Hematopoietic multipotent progenitor cell treated with erythropoietin and hydrocortisone succinate and interleukin-3 and kit ligand, for 17 days (in vitro differentiated cells): ENCODE data around the gene NPEPL1.

Source experiments
- DNase-seq: peaks from one replicate; pipeline ENCODE4 v3.0.0-alpha.2; 2015; ENCODE audit warnings: low spot score

NPEPL1 gene

DNA sequence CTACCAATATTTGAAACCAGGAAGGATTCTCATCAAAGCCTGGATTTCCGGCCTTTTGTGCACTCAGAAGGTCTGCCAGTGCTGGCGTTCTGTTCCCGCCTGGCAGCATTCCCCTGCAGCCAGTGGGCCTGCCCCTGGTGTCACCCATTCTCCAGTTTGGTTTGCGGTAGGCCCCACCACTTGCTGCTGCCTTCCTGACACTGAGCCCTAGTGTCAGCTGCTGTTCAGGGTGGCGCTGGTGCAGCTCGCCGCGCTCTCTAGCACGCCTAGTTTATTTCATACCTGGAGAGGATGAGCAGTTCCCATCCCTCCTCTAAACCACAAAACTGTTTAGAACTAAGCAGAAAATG, 9.5 kb downstream of the NPEPL1 start:
- no peak for DNase-seq

DNA sequence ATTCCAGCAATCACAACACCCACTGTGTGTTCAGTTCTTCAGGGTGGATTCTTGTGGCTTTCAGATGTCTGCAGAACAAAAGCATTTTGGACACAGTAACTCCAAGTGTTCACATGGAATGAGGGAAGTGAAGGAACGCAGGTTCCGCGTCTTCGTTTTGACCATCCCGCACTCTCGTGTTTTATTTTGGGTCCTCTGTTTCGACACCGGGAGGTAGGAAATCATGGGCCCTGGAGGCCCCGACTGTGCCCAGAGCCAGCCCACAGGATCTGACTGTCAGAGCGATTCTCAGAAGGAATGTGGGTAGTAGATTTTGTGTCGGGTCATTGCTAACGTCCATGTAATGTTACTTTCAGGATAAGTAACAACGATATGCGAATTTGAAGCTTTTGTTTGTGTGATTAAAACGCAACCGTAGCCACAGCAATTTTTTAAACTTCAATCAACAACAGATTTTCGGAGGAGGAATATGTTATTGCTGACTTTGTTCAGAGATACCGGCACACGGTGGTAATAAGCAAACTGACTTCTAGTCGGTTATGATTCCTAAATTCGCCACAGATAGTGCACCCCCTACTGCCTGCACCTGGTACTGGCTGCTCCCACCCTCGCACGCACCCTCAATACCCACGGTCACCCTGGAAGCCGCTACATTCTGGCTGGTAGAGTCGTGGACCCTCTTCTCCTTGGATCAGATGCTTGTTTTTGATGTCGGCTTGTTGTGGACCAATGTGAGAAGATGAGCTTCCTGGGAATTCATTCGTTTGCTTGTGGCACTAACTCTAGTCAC, 10.5 kb downstream of the NPEPL1 start:
- peak; percentile 11 for DNase-seq

DNA sequence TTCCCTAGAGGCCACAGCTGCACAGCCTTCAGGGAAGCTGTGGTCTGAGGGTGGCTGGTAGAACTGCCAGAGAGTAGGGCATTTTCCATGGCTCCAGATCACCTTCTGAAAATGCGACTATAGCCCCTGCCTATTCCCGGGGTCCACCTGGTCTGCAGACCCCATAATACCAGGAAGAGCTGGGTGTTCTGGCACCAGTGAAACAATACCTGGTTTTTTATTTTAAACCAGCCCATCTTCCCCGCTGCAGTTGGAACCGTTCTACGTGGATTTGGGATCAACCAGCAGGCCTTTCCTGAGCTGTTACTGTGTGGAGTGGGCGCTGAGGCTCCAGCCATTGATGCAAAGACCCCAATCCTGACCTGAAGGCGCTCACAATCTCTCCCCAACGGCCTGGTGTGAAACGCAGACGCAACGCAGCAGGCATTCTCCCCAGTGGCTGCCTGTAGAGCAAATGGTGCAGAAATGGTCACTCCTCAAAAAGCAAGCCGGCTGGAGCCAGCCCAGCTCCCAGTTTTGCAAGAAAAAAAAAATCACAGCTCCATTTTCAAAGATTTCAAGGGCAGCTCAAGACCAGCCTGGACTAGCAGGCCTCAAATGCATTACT, 11.3 kb downstream of the NPEPL1 start:
- DNase-seq, result no peak

DNA sequence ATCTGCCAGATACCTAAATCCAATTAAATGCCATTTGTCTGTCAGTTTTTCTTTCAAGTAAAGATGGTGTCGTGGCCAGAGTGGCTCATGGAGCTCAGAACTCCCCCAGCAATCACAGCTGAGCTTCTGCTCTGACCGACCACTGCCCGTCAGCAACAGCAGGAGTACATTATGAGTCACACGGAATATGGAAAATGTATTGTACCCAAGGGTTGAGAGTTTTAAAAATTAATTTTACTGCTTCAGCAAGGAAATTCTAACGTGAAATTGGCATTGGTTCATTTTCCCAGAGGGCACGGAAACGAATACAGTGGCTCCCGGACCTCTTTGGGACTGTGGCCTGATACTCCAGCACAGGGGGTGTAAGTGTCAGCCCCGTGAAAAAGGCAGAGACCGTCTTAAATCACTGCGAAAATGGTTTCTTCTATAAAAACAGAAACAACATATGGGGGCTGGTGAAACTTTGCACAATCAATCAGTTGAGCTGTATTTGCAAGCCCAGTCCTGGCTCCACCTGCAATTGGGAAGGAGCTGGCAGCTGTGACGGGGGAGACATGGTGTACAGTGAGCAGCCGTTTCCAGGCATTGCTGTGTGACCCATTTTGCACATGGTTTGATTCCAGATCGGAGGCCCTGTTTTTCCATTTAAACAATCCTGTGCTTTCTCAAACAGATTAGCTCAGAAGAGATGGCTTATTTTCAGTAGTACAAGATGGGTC, 12.8 kb downstream of the NPEPL1 start:
- no peak for DNase-seq

- no peak for DNase-seq
Measured at GRCh38 chr20:58706150-58706892, 13.7 kb downstream of the NPEPL1 start.

GRCh38 chr20:58706975-58707681, 14.5 kb downstream of the NPEPL1 start:
- no peak for DNase-seq

GRCh38 chr20:58707770-58708169, 15.2 kb downstream of the NPEPL1 start:
- no peak for DNase-seq

- DNase-seq, result no peak
Measured at GRCh38 chr20:58708246-58708931, 15.8 kb downstream of the NPEPL1 start.

DNA sequence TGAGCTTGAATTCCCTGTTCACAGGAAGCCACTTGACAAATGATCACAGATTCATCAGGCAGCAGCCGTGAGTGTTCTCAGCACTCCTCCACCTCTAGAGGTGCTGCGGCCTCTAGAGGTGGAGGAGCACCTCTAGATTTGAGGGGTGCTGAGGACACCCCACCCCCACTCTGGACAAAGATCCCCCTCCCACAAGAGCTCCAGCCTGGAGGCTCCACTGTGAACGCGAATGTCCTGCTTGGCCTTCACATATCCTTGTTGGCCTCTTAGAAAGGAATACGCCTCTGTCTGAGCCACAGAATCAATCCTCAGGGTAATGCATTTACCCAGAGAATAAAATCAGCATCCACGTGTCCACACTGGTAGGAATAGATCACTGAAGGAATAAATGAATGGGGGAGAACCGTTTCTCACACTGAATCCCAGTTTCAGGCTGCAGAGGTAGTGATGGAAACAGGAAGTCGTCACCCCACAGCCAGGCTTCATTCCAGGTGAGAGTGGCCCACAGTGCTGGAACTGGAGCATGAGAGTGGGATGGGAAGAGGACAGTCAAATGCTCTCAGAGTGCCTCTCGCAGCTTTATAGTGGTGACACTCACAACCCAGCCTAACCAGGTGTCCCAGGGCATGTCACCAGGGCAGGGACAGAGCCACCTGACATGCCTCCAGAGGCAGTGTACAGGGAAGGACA, 16.6 kb downstream of the NPEPL1 start:
- no peak for DNase-seq

DNA sequence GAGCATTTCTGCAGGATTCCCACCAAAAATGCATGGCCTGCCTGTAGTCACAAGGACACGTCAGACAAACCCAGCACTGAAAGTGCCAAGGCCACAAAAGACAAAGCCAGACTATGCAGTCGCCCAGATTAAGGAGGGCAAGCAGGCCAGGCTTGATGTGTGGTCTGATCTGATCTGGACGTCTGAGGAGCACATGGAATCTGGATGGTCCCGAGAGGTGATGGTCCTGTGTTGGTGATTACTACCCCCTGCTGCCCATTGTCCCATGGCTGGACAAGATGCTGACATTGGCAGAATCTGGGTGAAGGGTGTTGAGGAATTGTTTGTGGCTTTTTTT, 17.1 kb downstream of the NPEPL1 start:
- no peak for DNase-seq

- no peak for DNase-seq
Measured at GRCh38 chr20:58710481-58711265, 18.1 kb downstream of the NPEPL1 start.

- DNase-seq, result no peak
Measured at GRCh38 chr20:58711266-58712051, 18.9 kb downstream of the NPEPL1 start.

DNA sequence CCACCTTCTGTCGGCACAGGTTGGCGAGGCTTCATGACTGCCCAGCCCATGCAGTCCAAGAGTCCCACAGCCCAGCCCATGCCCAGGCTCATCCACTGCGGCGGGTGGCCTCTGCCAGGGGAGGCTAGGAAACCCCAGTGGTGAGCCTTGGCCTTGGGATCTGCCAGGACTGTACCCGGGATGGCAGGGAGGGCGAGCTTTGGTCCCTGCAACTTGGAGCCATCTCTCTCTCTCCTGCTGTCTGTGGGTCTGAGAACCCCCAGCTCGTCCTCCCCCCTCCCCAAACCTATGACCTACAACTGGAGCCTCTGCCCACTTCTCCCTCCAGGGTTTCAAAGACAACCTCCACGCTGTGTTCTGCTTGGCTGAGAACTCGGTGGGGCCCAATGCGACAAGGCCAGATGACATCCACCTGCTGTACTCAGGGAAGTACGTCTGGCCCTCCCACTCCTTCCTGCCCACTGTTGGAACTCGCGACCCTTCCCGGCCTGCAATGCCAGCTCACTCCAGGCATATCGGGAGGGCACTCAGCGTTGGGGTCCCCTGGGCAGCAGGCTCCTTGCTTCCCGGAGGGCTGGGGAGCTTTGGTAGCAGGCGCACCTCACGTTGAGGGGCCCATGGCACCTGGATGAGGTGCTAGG, 19.7 kb downstream of the NPEPL1 start:
- no peak for DNase-seq

DNA sequence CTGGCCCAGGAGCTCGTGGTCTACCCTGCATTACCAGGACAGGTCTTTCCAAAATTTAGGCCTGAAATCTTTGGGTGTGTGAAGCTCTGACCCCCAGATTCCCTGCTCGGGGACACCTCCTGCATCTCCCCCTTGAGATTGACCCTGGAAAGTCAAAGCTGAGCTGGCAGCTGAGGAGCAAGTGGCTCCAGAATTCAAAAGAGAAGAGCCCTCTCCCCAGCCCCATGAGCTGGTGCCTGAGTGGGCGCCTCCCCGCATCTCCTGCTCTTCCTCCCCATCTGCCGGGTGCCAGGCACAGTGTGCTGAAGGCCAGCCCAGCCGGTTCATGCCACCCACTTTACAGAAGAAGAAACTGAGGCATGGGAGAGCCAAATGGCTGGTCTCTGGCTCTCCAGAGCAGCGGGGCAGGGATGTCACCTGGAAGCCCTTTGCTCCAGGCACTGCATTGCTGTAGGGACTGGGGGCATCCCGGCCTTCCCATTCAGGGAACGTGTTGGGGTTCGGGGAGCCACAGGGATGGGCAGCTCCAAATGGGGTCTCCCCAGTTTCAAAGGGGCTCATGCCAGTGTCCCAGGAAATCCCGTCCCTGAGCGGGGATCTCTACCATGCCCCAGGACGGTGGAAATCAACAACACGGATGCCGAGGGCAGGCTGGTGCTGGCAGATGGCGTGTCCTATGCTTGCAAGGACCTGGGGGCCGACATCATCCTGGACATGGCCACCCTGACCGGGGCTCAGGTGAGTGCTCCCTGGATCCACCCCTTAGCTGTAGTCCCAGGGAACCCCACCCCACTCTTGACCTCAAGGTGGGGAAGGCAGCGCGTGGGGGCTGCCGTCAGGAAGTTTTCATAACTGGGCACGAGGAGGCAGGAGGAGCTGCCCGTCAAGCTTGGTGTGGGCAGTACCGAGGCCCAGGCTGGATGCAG, 20.5 kb downstream of the NPEPL1 start:
- DNase-seq, result no peak

- DNase-seq, result no peak
Measured at GRCh38 chr20:58713801-58714339, 21.3 kb downstream of the NPEPL1 start.

DNA sequence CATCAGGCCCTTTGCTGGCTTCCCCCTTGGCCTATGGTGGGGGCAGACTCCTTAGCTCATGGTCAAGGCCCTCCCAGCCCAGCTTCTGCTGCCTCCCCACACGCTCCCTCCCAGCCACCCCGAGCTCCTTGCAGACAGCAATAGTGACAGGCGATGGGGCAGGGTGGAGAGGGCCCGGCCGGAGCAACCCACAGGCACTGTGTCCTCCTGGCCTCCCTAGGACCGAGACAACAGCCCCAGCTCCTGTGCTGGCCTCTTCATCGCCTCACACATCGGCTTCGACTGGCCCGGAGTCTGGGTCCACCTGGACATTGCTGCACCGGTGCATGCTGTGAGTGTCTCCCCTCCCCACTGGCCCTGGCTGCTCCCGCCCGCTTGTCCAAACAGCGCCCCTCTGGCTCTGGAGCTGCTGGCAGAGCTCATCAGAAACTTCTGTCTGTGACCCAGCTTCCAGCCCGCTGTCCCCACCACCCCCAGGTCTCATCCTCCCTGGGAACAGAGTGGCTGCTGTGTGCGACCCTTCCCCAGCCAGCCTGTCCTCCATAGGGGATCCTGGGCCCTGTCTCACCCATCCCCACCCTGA, 21.8 kb downstream of the NPEPL1 start:
- DNase-seq, result no peak

DNA sequence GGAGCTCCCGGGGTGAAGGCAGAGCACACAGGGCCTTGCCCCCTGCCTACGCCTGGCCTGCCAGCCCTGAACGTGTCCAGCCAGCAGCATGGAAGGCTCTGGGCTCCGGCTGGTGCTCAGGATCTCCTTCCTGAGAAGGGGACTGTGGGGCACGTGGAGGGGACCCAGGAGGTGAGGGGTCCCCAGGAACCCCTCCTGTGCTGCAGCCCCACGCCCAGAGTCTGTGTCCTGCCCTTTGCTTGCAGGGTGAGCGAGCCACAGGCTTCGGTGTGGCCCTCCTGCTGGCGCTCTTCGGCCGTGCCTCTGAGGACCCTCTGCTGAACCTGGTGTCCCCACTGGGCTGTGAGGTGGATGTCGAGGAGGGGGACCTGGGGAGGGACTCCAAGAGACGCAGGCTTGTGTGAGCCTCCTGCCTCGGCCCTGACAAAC, 22.3 kb downstream of the NPEPL1 start:
- DNase-seq, result no peak
